Measurements from ENCODE around the gene CASR.

DNA sequence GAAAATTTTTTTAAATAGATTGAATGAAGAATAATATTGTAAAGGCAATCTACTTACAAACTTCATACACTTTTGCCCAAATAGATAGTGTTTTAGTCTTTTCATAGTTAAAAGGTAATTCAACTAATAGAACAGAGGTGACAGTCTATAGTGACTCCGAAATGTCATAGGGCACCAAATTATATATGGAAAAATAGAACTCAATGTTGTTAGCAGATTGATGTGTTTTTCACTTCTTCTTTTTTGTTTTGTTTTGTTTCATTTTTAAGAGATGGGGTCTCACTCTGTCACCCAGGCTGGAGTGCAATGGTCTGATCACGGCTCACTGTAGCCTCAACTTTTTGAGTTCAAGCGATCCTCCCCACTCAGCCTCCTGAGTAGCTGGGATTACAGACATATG, 142.3 kb downstream of the CASR start:
- TF ChIP-seq POLR2A (IDR thresholded peaks at IDR 0.05; ENCODE audit: extremely low read depth, insufficient read length) = no peak
- TF ChIP-seq, protein P1, sequence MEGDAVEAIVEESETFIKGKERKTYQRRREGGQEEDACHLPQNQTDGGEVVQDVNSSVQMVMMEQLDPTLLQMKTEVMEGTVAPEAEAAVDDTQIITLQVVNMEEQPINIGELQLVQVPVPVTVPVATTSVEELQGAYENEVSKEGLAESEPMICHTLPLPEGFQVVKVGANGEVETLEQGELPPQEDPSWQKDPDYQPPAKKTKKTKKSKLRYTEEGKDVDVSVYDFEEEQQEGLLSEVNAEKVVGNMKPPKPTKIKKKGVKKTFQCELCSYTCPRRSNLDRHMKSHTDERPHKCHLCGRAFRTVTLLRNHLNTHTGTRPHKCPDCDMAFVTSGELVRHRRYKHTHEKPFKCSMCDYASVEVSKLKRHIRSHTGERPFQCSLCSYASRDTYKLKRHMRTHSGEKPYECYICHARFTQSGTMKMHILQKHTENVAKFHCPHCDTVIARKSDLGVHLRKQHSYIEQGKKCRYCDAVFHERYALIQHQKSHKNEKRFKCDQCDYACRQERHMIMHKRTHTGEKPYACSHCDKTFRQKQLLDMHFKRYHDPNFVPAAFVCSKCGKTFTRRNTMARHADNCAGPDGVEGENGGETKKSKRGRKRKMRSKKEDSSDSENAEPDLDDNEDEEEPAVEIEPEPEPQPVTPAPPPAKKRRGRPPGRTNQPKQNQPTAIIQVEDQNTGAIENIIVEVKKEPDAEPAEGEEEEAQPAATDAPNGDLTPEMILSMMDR (IDR thresholded peaks at IDR 0.05; ENCODE audit: low read depth, low read length) = no peak
- TF ChIP-seq, protein P2, sequence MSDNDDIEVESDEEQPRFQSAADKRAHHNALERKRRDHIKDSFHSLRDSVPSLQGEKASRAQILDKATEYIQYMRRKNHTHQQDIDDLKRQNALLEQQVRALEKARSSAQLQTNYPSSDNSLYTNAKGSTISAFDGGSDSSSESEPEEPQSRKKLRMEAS (IDR thresholded peaks at IDR 0.05; ENCODE audit: low read depth, low read length) = no peak
